ENCODE results near the gene DACT3.

GRCh38 chr19:46630586-46631205 lies 30.3 kb downstream of the DACT3 start:
- no peak for TF ChIP-seq CTCF (IDR thresholded peaks at IDR 0.05)
- no peak for TF ChIP-seq POLR2A (IDR thresholded peaks at IDR 0.05)
